GM19043 (cell line): Measurements from ENCODE around the gene NOTCH2.
"Not testable (repeated sequence)": the region's sequence is repeated elsewhere in the genome, so short reads cannot be mapped to it uniquely, and the experiment has no call there.

Experiments
- ATAC-seq: cut with Tn5 transposase; IDR thresholded peaks from one replicate; pipeline ENCODE4 v1.9.1; 2021; ENCODE audit warnings: low read depth; ENCODE audit not compliant: unreplicated experiment

Gene NOTCH2

GRCh38 chr1:119975582-119976254 lies 93.7 kb downstream of the NOTCH2 start:
- not testable (repeated sequence) for ATAC-seq

DNA sequence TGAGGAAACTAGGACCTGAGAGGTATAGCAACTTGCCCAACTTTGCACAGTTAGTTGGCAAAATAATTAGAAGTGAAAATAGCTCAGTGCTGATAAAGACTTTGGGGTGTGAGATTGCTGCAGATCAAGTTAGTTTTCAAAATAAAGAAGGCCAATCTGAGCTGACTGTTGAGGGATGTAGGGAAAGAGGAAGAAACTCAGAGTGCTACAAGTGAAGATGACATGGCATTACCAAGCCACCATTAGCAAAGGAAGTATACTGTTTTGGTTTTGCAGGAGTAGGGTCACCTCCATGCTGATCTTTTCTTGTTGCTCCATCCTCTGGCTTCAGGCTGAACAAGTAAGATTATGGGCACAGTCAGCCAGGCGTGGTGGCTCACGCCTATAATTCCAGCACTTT lies 94.5 kb downstream of the NOTCH2 start:
- ATAC-seq = no peak

DNA sequence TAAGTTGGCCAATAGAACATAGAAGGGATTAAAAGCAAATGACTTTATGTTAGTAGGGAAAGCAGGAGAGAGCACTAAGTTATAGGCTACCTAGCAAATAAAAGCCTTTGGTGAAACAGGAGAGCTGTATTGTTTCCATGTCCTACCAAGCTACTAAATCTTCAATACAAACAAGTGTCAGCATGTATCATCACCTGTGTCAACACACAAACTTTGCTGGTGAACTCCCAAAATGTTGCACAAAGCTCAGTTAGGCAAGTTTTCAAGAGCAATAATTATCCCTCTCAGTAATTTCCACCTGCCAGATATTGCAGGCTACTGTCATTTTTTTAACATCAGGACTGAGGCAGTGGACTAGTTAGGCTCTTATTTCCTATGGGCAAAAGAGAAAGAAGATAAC lies 95.4 kb downstream of the NOTCH2 start:
- no peak for ATAC-seq

DNA sequence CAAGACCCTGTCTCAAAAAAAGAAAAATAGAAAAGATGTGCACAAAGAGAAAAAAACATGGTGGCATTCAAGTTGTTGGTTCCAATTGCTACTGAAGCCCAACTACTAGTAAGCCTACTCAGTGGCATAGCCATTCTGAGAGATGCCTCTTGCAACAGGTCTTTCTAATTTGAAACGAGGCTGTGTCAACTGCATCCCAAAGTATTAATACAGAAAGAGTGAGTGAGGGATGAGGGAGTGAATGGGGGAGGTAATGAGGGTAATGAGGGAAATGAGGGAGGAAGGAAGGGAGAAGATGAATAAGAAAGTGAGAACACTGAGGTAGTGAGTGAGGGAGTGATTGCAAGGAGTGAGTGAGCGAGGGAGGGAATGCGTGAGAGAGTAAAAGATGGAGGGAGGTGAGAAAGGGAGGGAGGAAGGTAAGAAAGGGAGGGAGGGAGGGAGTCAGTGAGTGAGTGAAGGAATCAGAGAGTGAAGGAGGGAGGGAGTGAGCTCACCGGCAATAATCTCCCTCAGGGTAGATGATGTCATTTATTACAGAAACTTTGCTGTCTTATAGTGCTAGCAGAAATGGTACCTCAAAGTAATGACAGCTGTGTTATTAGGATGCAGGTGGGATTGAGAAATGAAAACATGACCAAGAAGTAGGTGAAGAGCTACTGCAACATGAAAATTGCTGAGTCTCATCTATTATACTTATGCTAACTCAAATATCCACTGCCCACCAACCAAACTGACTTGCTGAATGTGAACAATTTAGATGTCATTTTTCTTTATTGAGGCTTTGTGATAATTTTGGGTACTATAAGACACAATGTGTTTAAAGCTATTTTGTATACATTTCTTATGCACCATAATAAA lies 97.5 kb downstream of the NOTCH2 start:
- no peak for ATAC-seq

DNA sequence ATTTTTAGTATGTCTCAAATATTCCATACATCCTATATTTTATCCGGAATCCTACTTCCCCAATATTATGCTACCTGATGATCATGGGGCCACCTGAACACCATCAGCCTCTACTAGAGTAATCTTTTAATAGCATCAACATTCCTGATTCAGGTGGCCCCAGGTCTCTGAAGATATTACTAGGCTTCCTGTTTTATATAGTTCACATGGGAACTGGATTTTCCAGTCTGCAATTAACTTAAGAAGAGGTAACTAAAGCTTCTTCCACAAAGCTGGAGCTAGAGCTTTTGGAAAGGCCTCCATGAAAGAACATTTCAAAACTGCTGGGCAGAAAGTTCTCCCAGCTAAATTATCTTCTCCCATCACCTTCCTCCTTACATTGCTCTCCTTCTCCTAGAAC lies 100.9 kb downstream of the NOTCH2 start:
- no peak for ATAC-seq

DNA sequence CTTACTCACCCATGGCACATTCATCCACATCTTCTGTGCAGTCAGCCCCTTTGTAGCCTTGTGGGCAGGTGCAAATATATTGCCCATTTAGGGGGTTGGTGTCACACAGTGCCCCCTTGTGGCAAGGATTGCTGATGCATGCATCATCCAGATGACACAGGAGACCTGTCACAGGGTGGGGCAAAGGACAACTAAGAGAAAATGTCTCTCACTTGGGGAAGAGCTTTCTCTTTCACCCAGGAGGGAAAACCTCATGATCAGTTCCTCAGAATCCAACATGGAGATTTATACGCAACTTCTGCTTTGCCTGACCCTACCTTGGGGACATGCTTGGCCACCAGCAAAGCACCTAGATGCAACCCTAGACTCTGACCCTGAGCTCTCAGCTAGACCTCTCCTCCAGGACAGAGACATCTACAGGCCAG lies 101.4 kb downstream of the NOTCH2 start:
- ATAC-seq = peak; percentile 79

- no peak for ATAC-seq
Observed at GRCh38 chr1:119966681-119967080, 102.8 kb downstream of the NOTCH2 start.

DNA sequence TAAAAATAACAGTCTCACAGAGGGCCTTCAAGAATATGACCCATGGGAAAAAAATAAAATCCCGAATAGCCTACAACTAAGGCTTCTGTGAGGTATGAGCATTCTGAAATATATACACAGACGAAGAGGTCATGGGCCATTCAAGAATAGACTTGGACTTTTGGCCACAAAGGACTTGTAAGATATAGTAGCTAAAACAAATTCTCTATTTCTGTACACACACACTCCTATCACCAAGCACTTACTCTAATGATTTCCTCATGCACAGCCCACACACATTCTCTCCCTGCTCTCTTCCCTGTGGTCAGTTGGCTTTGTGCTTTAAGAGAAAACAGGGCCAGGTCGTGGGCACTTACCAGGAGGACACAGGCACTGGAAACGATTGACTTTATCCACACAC lies 103.4 kb downstream of the NOTCH2 start:
- no peak for ATAC-seq

DNA sequence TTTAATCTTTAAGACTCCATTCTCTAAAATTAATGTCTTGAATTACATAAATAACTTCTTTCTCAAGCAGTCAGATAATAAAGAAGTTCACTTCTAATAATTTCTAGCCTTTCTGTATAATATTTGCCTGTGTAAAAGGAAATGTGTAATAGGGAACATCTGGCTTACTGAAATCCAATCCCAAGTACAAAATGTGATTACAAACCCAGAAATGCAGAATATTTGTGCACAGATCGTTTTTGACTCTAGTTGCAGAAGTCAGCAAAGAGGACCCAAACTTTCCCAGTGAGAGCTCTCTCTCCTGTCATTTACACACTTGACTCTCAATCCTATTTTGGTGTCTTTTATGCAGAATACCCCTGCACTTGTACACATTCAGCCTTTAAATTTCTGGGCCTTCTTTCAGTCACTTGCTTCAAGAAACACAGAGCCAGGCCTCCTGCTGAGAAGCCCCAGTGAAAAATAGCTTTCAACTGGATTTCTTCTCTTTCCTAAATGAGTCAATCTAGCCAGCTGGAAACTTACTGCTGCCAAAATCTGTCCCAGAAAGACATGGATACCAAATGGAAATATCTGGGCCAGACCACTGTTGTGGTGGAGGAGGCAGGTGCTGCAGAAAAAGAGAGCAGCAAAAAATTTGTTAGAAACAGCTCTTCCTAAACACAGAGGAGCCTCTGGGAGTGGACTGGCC lies 104.6 kb downstream of the NOTCH2 start:
- ATAC-seq = no peak

- no peak for ATAC-seq
Observed at GRCh38 chr1:119962296-119962968, 107.0 kb downstream of the NOTCH2 start.

DNA sequence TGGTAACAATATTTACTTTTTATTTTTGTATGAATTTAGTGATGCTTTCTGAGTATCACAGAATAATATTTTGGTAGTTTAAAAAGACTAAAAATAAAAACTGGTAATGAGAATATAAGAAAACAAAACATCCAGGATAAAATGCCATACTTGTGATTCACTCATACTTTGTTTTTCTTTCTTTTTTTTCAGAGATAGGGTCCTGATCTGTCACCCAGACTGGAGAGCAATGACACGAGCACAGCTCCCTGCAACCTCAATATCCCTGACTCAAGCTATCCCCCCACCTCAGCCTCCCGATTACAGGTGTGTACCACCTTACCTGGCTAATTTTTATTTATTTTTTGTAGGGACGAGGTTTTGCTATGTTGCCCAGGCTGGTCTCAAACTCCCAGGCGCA lies 109.0 kb downstream of the NOTCH2 start:
- no peak for ATAC-seq

- no peak for ATAC-seq
Observed at GRCh38 chr1:119959268-119960220, 109.9 kb downstream of the NOTCH2 start.

DNA sequence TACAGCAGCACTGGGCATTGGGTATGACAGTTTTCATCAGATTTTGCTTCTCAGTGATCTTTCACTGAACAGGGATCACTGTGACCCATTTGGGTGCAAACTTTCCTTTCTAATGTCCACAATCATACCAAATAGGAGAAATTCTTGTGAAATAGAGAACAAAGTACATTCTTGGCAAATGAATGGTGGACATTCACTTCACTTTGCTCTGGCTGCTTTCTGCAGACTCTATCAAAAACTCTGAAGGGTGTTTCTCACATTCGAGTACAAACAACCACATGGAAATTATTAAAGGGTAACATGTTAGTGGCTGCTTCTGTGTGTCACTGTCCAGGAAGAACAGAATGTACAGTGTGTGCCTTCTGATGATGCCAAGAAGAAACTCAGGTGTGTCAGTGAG lies 111.2 kb downstream of the NOTCH2 start:
- ATAC-seq = no peak

- ATAC-seq = no peak
Observed at GRCh38 chr1:119956306-119956705, 113.2 kb downstream of the NOTCH2 start.

DNA sequence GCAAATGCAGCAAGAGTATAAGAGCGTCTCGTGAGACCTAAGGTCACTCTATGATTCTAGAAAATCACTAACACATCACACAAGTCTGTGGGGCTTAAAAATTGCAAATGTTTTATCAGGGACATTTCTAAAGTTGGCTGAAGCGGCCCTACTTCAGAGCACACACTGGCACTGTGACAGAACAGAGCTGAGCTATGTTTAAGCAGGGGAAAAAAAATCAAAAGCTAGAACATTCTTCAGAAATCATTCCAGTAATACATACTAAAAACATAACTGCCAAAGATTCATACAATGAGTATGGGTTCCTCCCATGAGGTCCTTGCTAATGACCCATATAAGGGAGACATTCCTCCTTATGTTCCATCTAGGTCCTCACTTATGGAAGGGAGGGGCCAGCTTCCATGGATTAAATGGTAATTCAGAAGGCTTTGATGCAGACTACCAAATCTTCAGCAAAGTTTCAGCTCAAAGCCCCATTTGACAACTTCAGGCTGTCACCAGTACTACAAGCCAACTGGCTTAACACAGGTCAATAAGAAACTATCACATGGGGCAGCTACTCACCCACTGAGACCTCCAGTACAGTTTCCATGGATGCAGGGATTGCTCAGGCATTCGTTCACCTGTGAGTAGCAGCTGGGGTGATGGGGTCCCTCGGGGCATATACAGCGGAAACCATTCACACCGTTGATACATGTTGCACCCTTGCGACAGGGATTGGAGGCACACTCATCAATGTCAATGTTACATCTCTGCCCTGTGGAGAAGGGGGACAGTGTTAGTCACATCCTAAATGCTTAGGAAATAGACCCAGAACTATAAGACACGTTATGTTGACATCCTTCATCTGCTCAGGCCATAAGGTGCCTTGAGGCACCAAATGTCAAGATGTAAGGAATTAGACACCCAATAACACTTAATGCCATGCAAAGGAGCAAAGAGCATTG lies 114.7 kb downstream of the NOTCH2 start:
- ATAC-seq = no peak

DNA sequence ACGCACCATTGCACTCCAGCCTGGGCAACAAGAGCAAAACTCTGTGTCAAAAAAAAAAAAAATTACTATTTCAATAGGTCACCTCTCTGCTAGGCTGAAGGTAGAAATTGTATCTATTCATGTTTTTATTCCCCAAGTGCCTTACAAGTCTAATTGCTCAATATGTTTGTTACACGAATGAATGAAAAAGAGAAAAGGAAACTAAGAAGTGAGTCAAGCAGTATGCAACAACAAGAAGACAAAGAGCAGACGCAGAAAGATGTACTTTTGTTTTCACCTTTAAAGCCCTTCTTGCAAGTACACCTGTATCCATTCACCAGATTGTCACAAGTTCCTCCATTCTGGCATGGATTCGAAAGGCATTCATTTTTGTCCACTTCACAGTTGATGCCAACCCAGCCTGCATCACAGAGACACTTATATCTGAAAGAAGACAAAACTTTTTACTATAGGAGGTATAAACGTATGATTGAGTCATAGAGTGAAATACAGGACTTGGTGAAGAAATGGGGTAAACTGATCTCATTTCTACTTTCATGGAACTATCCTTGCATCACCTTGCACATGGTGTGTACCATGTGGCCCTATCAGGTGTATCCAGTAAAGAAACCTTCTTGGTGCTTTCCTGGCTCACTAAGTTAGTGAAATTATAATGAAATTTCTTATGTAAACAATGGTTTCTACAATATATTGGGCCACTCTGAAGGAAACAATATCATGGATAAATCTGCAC lies 116.0 kb downstream of the NOTCH2 start:
- ATAC-seq = no peak

DNA sequence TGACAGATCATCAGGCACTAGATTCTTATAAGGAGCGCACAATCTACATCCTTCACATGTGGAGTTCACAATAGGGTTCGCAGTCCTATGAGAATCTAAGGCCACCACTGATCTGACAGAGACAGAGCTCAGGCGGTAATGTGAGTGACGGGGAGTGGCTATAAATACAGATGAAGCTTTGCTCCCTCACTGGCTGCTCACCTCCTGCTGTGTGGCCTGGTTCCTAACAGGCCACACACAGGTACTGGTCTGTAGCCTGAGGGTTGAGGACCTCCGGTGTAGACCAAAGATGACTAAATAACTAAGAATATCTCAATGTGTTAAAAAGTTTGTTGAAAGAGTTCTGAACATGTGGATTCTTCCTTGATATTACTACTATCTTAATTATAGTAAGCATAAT lies 117.0 kb downstream of the NOTCH2 start:
- no peak for ATAC-seq
